ENCODE data around the gene LGALS7B.

DNA sequence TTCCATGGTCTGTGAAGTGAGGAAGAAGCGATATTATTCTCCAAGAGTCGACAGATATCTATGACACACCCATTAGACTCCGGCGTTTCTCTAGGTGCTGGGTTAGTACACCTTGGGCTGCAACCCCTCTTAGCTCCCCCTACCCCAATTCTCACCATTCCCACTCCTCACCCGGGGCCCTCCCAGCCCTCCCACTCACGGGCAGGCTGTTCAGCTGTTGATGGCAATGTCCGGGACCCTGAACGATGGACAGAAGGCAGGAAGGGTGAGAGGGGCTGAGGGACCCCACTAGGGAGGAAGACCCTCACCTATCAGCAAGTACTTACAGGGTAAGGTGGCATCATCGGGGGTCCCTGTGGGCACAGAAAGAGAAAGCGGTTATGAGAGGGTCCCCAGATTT is 14.5 kb downstream of the LGALS7B start:
- TF ChIP-seq, protein P1, sequence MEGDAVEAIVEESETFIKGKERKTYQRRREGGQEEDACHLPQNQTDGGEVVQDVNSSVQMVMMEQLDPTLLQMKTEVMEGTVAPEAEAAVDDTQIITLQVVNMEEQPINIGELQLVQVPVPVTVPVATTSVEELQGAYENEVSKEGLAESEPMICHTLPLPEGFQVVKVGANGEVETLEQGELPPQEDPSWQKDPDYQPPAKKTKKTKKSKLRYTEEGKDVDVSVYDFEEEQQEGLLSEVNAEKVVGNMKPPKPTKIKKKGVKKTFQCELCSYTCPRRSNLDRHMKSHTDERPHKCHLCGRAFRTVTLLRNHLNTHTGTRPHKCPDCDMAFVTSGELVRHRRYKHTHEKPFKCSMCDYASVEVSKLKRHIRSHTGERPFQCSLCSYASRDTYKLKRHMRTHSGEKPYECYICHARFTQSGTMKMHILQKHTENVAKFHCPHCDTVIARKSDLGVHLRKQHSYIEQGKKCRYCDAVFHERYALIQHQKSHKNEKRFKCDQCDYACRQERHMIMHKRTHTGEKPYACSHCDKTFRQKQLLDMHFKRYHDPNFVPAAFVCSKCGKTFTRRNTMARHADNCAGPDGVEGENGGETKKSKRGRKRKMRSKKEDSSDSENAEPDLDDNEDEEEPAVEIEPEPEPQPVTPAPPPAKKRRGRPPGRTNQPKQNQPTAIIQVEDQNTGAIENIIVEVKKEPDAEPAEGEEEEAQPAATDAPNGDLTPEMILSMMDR (IDR thresholded peaks at IDR 0.05) = no peak
- no peak for TF ChIP-seq POLR2A (IDR thresholded peaks at IDR 0.05)

Measured in prostate gland (tissue), 2 donors.